ENCODE data around the gene NDUFS1.

DNA sequence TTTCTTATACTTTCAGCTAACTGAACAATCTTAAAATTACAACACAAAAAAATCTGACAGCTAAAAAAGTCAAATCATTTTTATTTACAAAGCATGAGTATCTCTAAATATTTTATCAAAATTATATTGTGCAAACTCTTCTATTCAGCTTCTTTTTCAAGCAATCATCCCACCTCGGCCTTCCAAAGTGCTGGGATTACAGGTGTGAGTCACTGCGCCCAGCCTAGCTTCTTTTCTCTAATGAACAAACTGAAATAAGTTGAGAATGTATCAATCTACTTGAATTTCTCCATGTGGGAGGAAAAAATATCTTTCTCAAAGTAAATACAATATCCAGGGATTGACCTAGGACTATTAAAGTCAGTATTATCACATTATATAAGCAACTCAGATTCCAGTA, 14.9 kb downstream of the NDUFS1 start:
- no peak for TF ChIP-seq ZNF274 (IDR thresholded peaks at IDR 0.05; ENCODE audit: low read depth, low read length)
- no peak for TF ChIP-seq SUZ12 (IDR thresholded peaks at IDR 0.05; ENCODE audit: extremely low read depth, insufficient read depth, insufficient read length)
- no peak for TF ChIP-seq YY1 (IDR thresholded peaks at IDR 0.05; ENCODE audit: insufficient read depth, insufficient read length)

Data from NT2/D1 (cell line).